Tibial nerve (tissue), 4 donors: ENCODE data around the gene TLX1.

Experiments
- CTCF ChIP-seq, 5 experiments: fragments of 200-600 bp in 3 of 5; fragments of 450-650 bp in 2 of 5; sonication (generic) in 3 of 5; IDR thresholded peaks; one replicate each; pipeline ENCODE4 v1.5.1; 2016 to 2019; ENCODE audit warnings: antibody characterized with exemption in 5 of 5, mild to moderate bottlenecking in 3 of 5, moderate library complexity in 2 of 5
- EP300 ChIP-seq, 2 donors: sonication (generic); formaldehyde crosslinking; IDR thresholded peaks; one replicate each; pipeline ENCODE4 v1.6.1; 2017; ENCODE audit warnings: antibody characterized with exemption in 2 of 2, mild to moderate bottlenecking in 1 of 2
- POLR2A ChIP-seq, 2 donors: fragments of 450-650 bp; IDR thresholded peaks; one replicate each; pipeline ENCODE4 v1.6.1; 2017; ENCODE audit warnings: antibody characterized with exemption in 2 of 2, mild to moderate bottlenecking in 2 of 2, moderate library complexity in 2 of 2

GRCh38 chr10:101123815-101124617 lies 7.1 kb upstream of the TLX1 start:
- no peak for TF ChIP-seq CTCF (IDR thresholded peaks at IDR 0.05)
- no peak for TF ChIP-seq POLR2A (IDR thresholded peaks at IDR 0.05)
- TF ChIP-seq EP300 (IDR thresholded peaks at IDR 0.05): no peak
